C4-2B (cell line): ENCODE results near the gene MLLT3.

Experiments used
- ZFX ChIP-seq: fragments of 450-650 bp; IDR thresholded peaks from 2 replicates; pipeline ENCODE4 v1.6.1; 2017
- TF ChIP-seq, protein P1 (sequence below): fragments of 450-650 bp; conservative IDR thresholded peaks from 2 replicates; pipeline ENCODE4 v1.5.1; 2017; ENCODE audit warnings: mild to moderate bottlenecking

- TF ChIP-seq, protein P1, sequence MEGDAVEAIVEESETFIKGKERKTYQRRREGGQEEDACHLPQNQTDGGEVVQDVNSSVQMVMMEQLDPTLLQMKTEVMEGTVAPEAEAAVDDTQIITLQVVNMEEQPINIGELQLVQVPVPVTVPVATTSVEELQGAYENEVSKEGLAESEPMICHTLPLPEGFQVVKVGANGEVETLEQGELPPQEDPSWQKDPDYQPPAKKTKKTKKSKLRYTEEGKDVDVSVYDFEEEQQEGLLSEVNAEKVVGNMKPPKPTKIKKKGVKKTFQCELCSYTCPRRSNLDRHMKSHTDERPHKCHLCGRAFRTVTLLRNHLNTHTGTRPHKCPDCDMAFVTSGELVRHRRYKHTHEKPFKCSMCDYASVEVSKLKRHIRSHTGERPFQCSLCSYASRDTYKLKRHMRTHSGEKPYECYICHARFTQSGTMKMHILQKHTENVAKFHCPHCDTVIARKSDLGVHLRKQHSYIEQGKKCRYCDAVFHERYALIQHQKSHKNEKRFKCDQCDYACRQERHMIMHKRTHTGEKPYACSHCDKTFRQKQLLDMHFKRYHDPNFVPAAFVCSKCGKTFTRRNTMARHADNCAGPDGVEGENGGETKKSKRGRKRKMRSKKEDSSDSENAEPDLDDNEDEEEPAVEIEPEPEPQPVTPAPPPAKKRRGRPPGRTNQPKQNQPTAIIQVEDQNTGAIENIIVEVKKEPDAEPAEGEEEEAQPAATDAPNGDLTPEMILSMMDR = peak; percentile 67
- TF ChIP-seq ZFX = no peak
These were observed 10.5 kb downstream of the MLLT3 start for GRCh38 chr9:20611691-20612287.
